ENCODE data around the gene USP7.

GRCh38 chr16:8957509-8958157 is 6.1 kb downstream of the USP7 start:
- TF ChIP-seq POLR2A (IDR thresholded peaks at IDR 0.05) (no peak), CTCF (IDR thresholded peaks at IDR 0.05) (no peak), POLR2AphosphoS5 (IDR thresholded peaks at IDR 0.05) (no peak)

Data from prostate gland (tissue), 2 donors.